Hematopoietic multipotent progenitor cell treated with erythropoietin and hydrocortisone succinate and interleukin-3 and kit ligand, for 17 days (in vitro differentiated cells): ENCODE data around the gene OGFR.

Experiments
- DNase-seq: peaks from one replicate; pipeline ENCODE4 v3.0.0-alpha.2; 2015; ENCODE audit warnings: low spot score

The OGFR gene

DNA sequence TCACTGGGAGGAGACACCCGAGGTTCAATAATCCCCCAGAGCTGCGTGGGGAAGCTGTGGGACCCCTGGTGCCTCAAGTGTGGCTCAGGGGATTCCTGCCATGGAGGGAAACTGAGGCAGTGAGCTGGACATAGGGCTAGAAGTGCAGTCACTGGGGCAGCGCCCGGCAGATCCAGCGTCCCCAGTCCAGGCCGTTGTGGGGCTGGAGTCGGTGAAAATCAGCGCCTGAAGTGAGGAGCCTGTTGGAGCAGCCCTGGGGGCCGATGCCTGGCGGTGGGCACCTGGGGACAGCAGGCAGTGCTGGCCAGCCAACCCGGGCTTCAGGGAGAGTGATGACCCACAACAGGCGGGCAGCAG is 10.1 kb downstream of the OGFR start:
- DNase-seq, result no peak

DNA sequence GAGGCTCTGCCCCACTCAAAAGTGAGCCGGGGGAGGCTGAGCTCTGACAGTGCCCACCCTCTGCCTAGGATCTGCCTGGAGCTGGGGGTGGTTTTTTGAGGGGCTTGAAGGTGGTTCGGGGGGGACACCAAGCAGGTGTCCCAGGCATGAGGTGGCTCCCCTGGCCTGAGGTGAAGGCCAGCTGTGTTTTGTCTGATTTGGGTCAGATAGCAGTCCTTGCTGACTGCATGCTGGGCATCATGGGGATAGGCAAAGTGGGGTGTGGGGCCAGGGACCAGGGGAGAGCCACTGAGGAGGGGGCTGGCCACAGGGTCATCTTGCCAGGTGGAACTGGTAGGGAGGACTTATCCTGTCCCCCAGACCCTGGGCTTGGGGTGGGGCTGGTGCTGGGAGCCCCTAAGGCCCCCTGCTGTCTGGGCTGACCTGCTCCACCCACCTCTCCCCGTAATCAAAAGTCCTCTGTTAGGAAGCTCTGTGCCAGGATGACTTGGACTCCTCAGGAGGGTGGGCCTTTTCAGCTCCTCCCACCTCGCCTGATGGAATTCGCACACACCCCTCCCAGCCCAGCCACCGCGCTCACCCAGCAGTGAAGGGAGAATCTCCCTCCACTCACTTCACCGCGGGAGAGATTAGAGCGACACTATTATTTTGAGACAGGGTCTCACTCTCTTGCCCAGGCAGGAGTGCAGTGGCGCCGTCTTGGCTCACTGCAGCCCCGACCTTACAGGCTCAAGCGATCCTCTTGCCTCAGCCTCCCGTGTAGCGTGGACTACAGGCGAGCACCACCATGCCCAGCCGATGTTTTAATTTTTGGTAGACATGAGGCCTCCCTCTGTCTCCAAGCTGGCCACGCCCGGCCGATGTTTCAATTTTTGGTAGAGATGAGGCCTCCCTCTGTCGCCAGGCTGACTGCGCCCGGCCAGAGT is 10.7 kb downstream of the OGFR start:
- no peak for DNase-seq

DNA sequence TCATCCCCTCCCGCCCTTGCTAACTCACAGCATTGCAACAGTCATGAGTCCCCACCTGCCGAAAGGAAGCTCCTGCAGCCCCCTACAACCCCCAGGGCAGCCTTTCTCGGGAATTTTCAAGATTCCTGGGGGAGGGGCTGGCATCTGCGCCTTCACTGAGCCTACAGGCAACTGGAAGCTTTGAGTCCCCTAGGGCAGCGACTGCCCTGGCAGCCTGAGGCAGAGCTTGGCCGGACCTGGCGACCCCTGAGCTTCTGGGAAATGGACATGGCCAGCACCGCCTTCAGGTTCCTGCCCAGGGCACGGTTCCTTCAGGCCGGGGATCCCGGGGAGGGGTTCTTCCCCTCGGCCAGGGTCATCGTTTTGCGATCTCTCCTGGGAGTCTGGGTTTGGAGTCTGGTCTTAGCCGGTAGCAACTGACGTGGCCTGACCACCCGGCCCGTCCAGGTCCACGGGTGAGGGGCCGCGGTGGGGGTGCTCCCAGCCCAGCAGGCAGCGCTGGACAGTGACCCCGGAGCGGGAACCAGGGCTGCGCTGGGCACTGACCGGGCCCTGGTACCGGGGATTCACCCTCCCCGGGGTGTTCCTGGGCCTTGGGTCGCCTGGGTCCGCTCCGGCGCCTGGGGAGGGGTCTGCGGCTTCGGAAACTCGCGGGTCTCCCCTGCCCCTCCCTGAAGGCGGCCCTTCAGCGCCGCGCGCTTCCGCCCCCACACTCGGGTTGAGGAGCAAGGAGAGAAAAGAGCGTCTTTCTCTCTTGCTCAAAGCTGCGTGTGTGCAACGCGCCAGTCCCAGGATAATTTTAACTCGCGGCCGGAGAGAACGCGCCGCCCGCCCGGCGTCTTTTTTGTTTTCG is 11.6 kb downstream of the OGFR start:
- no peak for DNase-seq

DNA sequence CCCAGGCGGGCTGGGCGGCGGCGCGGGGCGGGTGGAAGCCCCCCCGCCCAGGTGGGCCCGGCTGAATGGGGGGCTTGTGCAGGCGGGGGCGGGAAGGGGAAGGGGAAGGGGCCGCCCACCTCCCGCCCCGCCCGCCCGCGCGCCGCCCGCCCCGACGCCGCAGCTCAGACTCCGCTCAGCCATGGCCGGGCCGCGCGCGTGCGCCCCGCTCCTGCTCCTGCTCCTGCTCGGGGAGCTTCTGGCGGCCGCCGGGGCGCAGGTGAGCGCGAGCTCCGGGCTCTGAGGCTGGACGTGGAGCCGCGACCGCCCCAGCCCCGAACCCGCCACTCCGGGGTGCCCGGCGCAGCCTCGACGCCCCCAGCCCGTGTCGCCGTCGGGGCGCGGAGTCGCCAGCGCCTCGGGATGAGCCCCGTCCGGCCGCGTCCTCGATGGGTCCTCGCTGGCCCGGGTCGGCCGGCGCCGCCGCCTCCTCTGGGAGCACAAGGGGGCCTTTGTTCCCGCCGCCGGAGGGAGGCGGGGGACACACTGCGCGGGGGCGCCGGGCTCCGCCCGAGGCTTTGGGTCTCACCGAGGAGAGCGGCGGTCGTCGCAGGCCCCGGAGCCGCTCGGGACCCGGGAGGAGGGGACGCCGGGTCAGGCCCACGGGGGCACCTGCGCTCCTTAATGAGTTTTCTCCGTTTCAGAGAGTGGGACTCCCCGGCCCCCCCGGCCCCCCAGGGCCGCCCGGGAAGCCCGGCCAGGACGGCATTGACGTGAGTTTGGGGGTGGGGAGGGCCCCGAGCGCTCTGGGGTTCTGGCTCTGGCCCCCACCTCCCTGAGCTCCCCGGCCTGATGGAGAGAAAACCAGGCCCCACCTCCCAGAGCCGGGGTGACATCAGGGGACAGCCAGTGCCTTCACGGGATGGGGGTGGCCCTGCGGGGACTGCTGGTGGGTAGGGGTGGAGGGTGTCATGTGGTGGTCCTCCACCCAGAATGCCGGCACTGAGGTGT is 12.5 kb downstream of the OGFR start, which contains the start of gene COL9A3:
Gene COL9A3, plus strand, starts transcription at position 167 of the 990 bp plus-strand sequence. Its CDS starts 15 bp downstream, at position 182.
- DNase-seq, result no peak

DNA sequence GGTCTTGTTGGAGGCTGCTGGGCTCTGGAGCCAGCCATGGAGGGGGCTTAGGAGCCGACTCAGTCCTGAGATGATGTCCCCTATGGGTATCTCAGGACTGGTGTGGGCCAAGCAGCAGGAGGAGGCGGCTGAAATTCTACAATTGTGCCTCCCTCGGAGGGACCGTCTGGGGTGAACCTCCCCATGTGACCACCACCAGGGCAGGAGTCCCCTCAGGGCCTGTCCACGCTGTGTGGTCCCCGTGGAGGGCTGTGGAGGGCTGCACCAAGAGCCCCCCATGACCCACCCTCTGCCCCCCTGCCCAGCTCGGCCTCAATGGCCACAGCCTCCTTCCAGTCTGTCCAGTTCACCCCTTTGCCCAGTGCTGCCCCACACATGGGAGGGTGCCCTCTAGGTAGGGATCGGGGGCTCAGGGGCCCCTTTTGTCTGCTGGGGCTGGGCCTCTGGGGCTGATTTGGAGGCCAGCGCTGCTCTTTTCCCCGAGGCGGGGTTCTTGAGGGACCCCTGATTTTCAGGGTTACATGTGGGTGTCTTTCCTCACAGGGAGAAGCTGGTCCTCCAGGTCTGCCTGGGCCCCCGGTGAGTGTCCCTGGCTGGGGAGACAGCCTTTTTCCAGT is 13.4 kb downstream of the OGFR start:
- DNase-seq, result no peak

DNA sequence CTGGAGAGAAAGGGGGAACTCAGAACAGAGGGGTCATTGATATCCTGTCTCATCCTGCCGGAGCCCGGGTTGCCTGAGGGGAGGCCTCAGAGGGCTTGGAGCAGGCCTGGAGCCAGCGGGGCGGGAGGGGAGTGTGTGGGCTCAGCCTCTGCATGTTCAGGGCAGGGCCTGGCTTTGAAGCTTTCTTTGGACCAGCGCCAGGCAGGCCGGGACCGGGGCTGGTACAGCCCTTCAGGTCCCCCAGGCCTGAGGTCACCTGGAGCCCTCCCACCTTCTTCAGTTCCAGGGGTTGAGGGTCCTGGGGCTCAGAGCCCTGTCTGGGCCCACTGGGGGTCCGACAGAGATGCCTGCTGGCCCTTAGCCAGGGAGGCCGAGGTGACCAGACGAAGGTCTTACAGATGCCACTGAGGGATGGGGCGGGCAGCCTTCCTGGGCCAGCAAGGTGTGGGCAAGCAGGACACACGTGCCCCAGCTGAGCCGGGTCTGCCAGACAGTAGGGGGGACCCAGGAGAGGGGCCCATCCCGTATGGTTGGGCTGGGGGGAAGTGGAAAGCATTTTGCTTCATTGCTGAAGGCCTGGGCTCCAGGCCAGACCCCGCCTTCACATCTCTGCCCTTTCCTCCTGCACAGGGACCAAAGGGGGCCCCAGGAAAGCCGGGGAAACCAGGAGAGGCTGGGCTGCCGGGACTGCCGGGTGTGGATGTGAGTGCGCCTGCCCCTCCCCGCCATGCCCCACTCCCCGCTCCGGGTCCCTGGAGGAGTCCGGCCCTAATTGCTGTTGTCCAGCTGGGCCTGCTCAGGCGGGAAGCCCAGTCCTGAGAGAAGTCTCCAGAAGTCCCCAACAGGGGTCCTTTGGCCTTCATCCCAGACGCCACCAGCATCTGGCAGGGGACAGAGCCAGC is 14.2 kb downstream of the OGFR start:
- DNase-seq, result no peak

DNA sequence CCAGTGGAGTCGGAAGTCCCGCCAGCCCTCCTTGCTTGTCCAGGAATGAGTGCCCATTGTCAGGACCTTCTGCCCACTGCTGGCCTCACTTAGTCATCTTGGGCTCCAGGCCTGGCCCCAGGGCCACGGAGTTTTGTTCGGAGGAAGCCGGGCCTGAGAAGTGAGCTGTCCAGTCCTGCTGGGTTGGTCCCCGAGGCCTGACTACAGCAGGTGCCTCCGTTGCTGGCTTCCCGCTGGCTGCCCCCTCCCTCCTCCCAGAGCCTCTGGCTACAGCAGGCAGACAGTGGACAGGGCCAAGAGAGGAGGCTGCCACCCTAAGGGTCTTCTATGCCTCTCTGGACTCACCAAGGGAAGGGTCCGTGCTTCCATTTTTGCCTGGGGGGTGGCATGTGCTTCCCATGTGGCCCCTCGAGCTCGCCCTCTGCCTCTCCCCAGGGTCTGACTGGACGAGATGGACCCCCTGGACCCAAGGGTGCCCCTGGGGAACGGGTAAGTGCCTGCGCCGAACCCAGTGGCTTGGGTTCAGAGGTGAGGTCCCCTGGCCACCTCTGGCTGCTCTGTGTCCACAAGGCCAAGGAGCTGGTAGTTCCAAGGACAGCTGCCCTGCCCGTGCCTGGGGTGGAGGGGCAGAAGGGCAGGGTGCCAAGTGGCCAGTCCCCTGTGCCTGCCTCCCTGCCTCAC is 15.0 kb downstream of the OGFR start:
- no peak for DNase-seq

DNA sequence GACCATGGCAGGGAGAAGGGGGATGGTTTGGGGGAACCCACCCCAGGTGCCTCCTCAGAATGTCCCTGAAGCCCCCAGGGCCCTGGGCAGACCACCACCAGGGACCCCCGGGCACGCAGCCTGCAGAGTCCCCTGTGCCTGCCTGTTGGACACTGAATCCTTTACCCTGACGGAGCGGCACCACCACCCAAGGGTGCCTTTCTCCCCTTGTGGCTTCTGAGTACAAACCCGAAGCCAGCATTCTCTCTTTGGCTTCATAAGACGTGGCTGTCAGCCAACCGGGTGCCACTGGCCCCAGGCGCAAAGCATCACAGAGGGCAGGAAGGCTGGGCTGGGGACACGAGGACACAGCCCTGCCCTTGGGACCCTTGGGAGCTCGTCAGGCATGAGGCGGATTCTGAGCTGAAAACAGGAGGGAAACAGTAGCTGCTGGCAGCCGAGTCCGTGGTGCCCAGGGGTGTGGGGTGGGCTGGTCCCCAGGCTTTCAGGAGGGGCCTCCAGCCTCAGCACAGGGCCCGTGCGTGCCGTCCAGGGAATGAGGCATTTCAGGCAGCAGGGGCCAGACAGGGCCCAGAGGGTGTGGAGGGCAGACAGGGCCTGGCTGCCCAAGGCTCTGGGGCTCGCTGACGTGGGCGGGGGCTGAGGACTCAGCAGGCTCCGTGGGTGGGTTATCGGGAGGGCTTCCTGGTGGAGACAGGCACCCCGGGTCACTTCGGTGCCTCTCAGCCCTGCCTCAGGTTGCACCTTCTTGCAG is 15.8 kb downstream of the OGFR start:
- no peak for DNase-seq

DNA sequence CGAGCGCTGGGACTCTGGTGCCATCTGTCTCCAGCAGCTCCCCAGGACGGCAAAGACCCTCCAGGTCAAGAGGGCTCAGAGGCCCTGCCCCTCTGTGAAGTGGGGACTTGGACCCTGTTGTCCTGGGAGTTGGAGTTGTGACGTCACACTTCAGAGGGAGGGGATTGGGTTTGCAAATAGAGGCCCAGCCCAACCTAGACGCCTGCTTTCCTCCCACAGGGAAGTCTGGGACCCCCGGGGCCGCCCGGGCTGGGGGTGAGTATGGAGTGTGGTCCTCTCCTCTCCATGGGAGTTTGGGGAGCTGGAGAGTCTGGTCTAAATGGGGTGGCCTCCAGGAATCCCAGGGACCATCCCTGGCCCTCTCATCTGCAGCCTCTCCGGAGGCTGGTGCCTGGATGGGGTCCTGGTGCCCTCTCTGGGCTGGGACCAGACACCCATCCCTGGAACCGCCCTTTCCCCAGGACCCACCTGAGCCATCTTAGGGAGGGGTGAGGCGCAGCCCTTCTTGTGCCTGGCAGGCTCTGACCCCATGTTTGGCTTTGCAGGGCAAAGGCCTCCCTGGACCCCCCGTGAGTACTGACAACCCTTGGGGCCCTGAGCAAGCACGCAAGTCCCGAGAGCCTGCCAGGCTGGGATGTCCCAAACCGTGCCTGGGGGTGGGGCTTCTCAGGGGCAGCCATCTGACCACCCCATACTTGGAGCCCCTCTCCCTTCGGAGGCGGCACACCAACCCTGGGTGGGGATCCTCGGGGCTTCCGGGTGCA is 16.5 kb downstream of the OGFR start:
- no peak for DNase-seq

DNA sequence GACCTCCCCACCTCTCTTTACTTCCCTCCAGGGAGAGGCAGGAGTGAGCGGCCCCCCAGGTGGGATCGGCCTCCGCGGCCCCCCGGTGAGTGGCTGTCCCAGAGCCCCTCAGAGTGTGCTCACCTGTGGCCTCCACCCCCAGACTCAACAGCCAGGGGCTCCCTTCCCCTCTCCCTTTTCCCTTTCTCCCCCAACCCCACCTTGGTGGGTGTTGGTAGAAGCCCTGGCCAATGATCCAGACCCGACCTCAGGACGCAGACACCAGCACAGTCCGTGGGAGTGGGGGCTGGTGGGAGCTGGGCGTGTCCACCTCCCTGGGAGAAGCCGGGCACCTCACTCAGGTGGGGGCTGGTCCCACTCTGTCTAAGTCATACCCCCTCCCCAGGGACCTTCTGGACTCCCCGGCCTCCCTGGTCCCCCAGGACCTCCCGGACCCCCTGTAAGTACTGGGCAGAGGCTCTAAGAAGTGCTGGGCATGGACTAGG is 17.1 kb downstream of the OGFR start:
- no peak for DNase-seq

DNA sequence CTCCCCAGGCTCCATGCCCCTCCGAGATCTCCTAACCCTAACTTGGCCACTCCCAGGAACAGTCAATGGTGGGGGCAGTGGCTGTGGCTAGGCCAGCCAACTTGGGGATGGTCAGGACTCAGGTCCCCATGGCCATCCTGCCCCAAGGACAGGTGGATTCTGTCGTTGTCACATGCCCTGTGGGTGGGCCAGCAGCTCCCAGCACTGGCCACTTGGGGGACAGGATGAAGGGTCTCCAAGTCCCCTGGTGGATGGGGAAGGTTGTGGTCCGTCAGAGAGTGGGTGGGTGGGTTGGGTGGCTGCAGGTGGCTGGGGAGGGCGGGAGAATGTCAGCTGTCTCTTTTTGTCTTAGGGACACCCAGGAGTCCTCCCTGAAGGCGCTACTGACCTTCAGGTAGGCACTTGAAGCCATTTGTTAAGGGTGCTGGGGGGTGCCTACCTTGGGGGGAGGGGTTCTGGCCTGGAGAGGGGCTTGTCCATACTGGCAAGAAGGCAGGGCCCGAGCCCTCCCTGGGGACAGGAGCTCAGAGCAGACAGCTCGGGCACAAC is 17.7 kb downstream of the OGFR start:
- DNase-seq, result no peak

DNA sequence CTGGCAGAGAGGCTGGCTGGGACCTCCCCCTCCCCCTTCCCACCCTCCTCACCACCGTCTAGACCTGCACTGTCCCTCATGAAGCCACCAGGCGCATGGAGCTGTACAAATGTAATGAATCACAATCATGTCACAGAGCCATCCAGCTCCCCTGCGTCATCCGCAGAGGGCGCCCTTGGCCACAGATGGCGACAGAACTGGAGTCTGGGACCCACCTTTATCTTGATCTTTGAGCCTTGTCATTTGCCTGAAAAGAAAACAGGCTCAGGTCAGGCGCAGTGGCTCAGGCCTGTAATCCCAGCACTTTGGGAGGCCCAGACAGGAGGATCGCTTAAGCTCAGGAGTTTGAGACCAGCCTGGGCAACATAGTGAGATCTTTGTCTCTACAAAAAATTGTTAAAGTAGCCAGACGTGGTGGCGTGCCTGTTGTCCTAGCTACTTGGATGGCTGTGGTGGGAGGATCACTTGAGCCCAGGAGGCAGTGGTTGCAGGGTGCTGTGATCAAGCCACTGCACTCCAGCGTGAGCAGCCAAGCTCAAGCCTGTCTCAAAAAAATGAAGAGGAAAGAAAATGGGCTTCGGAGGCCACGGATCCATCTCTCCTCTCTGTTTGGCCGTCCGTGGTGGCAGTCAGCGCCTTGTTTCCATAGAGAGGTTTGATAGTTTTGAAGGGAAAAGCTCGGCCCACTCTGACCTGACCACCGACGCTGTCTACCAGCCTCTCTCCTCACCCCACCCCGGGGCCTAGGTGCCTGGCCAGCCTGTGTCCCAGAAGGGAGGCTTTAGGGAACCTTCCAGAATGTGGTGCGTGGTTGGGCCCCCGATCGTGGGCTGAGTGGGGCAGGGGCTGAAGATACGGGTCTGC is 18.4 kb downstream of the OGFR start:
- peak; percentile 62 for DNase-seq

DNA sequence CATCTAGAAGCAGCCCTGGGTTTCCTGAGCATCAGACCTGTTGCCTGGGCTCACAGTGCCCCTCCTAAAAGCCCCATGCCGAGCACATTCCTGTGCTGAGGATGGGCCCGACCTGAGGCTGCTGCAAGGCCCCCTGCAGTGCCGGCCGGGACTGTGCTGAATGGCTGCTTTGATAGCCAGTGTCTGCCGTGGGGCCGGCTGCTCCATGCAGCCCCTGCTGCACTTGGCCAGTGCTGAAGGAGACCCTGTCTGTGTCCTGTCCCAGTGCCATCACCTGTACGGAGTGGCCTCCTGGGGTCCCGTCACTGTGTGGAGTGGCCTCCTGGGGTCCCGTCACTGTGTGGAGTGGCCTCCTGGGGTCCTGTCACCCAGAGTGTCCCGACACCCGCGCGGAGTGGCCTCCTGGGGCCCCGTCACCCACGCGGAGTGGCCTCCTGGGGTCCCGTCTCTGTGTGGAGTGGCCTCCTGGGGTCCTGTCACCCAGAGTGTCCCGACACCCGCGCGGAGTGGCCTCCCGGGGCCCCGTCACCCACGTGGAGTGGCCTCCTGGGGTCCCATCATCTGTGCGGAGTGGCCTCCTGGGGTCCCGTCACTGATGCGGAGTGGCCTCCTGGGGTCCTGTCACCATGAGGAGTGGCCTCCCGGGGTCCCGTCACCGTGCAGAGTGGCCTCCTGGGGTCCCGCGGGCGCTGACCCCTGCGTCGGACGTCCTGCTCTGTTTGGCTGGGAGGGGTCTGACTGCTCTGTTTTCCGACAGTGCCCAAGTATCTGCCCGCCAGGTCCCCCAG is 19.2 kb downstream of the OGFR start:
- DNase-seq, result no peak

DNA sequence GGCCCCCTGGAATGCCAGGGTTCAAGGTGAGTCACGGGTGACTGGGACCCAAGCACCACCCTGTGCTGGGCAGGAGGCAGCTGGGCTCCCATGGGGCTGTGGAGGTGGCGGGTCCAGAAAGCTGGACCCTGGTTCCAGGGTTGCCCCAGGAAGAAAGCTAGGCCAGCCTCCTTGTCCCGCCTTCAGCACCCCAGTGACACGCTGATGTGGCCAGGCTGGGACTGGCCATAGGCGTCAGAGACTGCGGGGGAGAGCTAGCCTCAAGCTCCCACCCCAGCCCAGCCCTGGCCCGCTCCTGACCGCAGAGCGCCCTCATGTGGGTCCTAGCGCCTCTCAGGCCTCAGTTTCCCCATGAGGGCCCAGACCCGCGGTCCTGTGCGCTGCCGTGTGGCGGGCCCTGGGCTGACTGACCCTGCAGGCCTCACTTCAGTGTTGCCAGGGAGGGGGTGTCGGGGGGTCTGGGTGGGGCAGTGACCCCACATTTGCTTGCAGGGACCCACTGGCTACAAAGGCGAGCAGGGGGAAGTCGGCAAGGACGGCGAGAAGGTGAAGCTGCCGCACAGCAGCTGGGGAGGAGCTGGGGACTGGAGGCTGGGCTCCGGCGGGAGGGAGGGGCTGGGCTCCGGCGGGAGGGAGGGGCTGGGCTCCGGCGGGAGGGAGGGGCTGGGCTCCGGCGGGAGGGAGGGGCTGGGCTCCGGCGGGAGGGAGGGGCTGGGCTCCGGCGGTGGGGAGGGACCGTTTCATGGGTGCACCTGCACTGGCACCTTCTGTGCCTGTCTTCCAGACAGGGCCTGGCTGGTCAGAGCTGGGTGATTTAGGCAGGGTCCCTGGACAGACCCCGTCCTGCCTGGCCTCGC is 20.1 kb downstream of the OGFR start:
- DNase-seq, result no peak
